Heart left ventricle (tissue), 13 donors: ENCODE measurements around the gene SNX30.

ENCODE experiments used
- CTCF ChIP-seq, 12 donors: fragments of 200-600 bp; sonication (generic) in 4 of 12; IDR thresholded peaks; one replicate each; pipeline versions ENCODE4 v1.5.0 to v1.8.0; 2018 to 2022; ENCODE audit warnings: antibody characterized with exemption in 12 of 12, mild to moderate bottlenecking in 5 of 12
- POLR2A ChIP-seq, 2 donors: fragments of 450-650 bp; IDR thresholded peaks; one replicate each; pipeline ENCODE4 v1.6.1; 2017; ENCODE audit warnings: antibody characterized with exemption in 2 of 2, mild to moderate bottlenecking in 2 of 2, moderate library complexity in 2 of 2
- donor health status: ischemic (EF 13 %, LVEDD 7.1; RV severe dilation, severe dysfunction).
- donor health status: DM: no; HTN: yes; CAD: no.
- donor health status: DM: no; HTN: no; CAD: no.
- donor health status: ischemic (EF 25% LVEDD 6.9; RV normal size, moderate dysfunction).
- donor health status: ischemic (EF 25% LVEDD 5.7; RV mildly dilated, moderate dysfunction).
- donor health status: ischemic (EF 35%, LVEDD 5.7; RV mildly dilated, moderate dysfunction).
- donor health status: nonischemic (EF 11% LVEDD 7.7; RV severe dilation, severe dysfunction).
- donor health status: DM: yes; HTN: yes; CAD: no.
- donor health status: PGD.
- donor health status: ischemic (EF 29% LVEDD 5.4; RV normal size, mild dysfunction).
- donor health status: nonischemic (EF 23%, LVEDD 6.1; RV moderate dilation, normal function).

GRCh38 chr9:112751056-112751795, 666 bp downstream of the SNX30 start:
- TF ChIP-seq POLR2A (IDR thresholded peaks at IDR 0.05): no peak
- no peak for TF ChIP-seq CTCF (IDR thresholded peaks at IDR 0.05)
